K562 (cell line): Measurements from ENCODE around the gene BDH1. TPM values are rescaled to one million over a fixed set of nuclear protein-coding genes. Genes with fewer than 3 reads are reported as not detected.

ENCODE experiments used
- ATAC-seq: fragments of 200-7000 bp; cut with Tn5 transposase; 3 replicates; pipeline ENCODE4 v1.9.1; 2020; ENCODE audit warnings: moderate library complexity
- Bru-seq: library from RNA; stranded (reverse); fragments of 400-500 nt; gene quantifications from one replicate; lab custom pipeline; 2021; lab: Mats Ljungman, UMichigan
- BruChase-seq, 2 experiments: library from RNA; stranded (reverse); fragments of 400-500 nt; gene quantifications; one replicate each; lab custom pipeline; 2021; lab: Mats Ljungman, UMichigan
- BruUV-seq: library from RNA; stranded (reverse); fragments of 400-500 nt; replicated peaks from 2 replicates; lab custom pipeline; 2021; lab: Mats Ljungman, UMichigan
- CTCF ChIA-PET: fragments of 300-600 bp; formaldehyde crosslinking; extraction: SDS; loops from one replicate; lab custom pipeline; 2021; ENCODE audit warnings: low intra/inter-chr PET ratio; lab: Yijun Ruan, JAX
- POLR2A ChIA-PET: fragments of 300-600, 350-650 bp; sonication (Branson Sonifier 250); formaldehyde crosslinking; extraction: SDS; loops from one replicate; lab custom pipeline; 2021; ENCODE audit warnings: antibody characterized with exemption, inconsistent platforms; lab: Yijun Ruan, JAX
- DNase-seq, 4 experiments: peaks; one replicate each; pipeline versions ENCODE4 v3.0.0 to v3.0.0-alpha.2; 2011 to 2018; ENCODE audit warnings: low spot score in 3 of 4, mixed read lengths in 3 of 4; ENCODE audit errors: extremely low read depth in 1 of 4
- FAIRE-seq: peaks from 2 replicates; lab custom pipeline; 2011; peaks lifted over from hg19 to GRCh38; lab: Jason Lieb, UNC
- H2AFZ ChIP-seq: 2 replicates; pipeline ENCODE4 v1.6.0; 2011; ENCODE audit warnings: low read depth, low read length, control low read depth, inconsistent platforms
- H3K27ac ChIP-seq: fragments of 200-600 bp; 3 replicates; pipeline ENCODE4 v1.8.0; 2011; ENCODE audit warnings: low read depth, mild to moderate bottlenecking, control low read depth, inconsistent platforms, low read length, moderate library complexity, mixed read lengths; ENCODE audit errors: extremely low read depth
- H3K27me3 ChIP-seq, 2 experiments: fragments of 300-600 bp in 1 of 2; 2 replicates in 1 of 2; 3 replicates in 1 of 2; pipeline versions ENCODE4 v1.6.0 to v1.8.0; 2011; ENCODE audit warnings: inconsistent platforms in 2 of 2, low read length in 2 of 2, mild to moderate bottlenecking in 1 of 2, mixed read lengths in 1 of 2, moderate library complexity in 1 of 2; ENCODE audit not compliant: control insufficient read depth in 2 of 2, insufficient read depth in 2 of 2
- H3K36me3 ChIP-seq: fragments of 300-600 bp; 3 replicates; pipeline ENCODE4 v1.8.0; 2011; ENCODE audit warnings: mild to moderate bottlenecking, low read length, inconsistent platforms; ENCODE audit not compliant: control insufficient read depth, insufficient read depth
- H3K4me1 ChIP-seq, 2 experiments: fragments of 200-600 bp in 1 of 2; replicated peaks in 1 of 2; 2 replicates in 1 of 2; 3 replicates in 1 of 2; pipeline versions ENCODE4 v1.5.1 to v1.8.0; 2011; ENCODE audit warnings: inconsistent platforms in 2 of 2, low read length in 2 of 2, mild to moderate bottlenecking in 1 of 2, mixed read lengths in 1 of 2, moderate library complexity in 1 of 2; ENCODE audit not compliant: control insufficient read depth in 2 of 2, insufficient read depth in 2 of 2
- H3K4me2 ChIP-seq: 2 replicates; pipeline ENCODE4 v1.6.1; 2011; ENCODE audit warnings: low read length, control low read depth, inconsistent platforms, mixed read lengths; ENCODE audit not compliant: insufficient read depth
- H3K4me3 ChIP-seq: fragments of 200-600 bp; sonication (generic), shearing (Covaris generic); 2 replicates; pipeline ENCODE4 v1.5.1; 2016; ENCODE audit warnings: control low read depth, inconsistent platforms
- H3K79me2 ChIP-seq: fragments of 200-600 bp; 3 replicates; pipeline ENCODE4 v1.8.0; 2011; ENCODE audit warnings: low read length, inconsistent platforms; ENCODE audit not compliant: control insufficient read depth, insufficient read depth
- H3K9ac ChIP-seq, 2 experiments: 2 replicates each; pipeline versions ENCODE4 v1.6.0 to v1.6.1; 2011; ENCODE audit warnings: low read depth in 2 of 2, low read length in 2 of 2, control low read depth in 1 of 2, inconsistent platforms in 1 of 2, mild to moderate bottlenecking in 1 of 2, mixed read lengths in 1 of 2; ENCODE audit not compliant: insufficient read depth in 1 of 2
- H3K9me1 ChIP-seq: one replicate; pipeline ENCODE4 v1.6.0; 2011; ENCODE audit warnings: inconsistent platforms, mild to moderate bottlenecking, low read length, moderate library complexity; ENCODE audit not compliant: control insufficient read depth, insufficient read depth
- H3K9me3 ChIP-seq: replicated peaks from 2 replicates; pipeline ENCODE4 v1.5.1; 2011; ENCODE audit warnings: low read depth, low read length, inconsistent platforms; ENCODE audit not compliant: control insufficient read depth, insufficient read depth
- H4K20me1 ChIP-seq: replicated peaks from 2 replicates; pipeline ENCODE4 v1.6.1; 2011; ENCODE audit warnings: low read length, inconsistent platforms, mixed read lengths; ENCODE audit not compliant: control insufficient read depth, insufficient read depth
- MAFG ChIP-seq: fragments of 450-650 bp; conservative IDR thresholded peaks from 2 replicates; pipeline ENCODE4 v1.6.1; 2016; ENCODE audit warnings: missing genetic modification characterization, missing compliant biosample characterization
- TCF7 ChIP-seq: sonication (generic); IDR thresholded peaks from 2 replicates; pipeline ENCODE4 v1.6.1; 2016; ENCODE audit warnings: antibody characterized with exemption, borderline replicate concordance
- TEAD1 ChIP-seq, 2 experiments: fragments of 450-650 bp in 1 of 2; sonication (generic) in 1 of 2; formaldehyde crosslinking; IDR thresholded peaks; 2 replicates each; pipeline versions ENCODE4 v1.4.0 to v1.8.0; 2020 to 2022; ENCODE audit warnings: mild to moderate bottlenecking in 2 of 2, missing genetic modification reagents in 1 of 2
- WHSC1 ChIP-seq: IDR thresholded peaks from one replicate; pipeline ENCODE4 v1.6.1; 2012; ENCODE audit warnings: low read length, control low read depth, inconsistent platforms
- XRCC5 ChIP-seq: fragments of 200-400 bp; formaldehyde crosslinking; IDR thresholded peaks from 2 replicates; pipeline ENCODE4 v1.6.1; 2017; ENCODE audit warnings: low read depth, mild to moderate bottlenecking, low read length
- ZNF830 ChIP-seq: fragments of 250-450 bp; sonication (Bioruptor Pico); IDR thresholded peaks from 2 replicates; pipeline ENCODE4 v1.5.0; 2021; ENCODE audit warnings: mild to moderate bottlenecking
- WGBS: fragments of 100-300 bp; shearing (Covaris generic); methylation state at CpG from one replicate; pipeline ENCODE4 v1.1.6; 2016; ENCODE audit warnings: low coverage, mixed read lengths; ENCODE audit not compliant: insufficient coverage; ENCODE audit errors: missing lambda C conversion rate; 5-methylcytosine and 5-hydroxymethylcytosine counted together
- in situ Hi-C: fragments of 300-500 bp; cut with MboI; formaldehyde crosslinking; loops from 4 replicates; pipeline ENCODE4 v1.15.0; 2018; ENCODE audit warnings: inconsistent platforms, mixed read lengths
- intact Hi-C: fragments of 100-400 bp; cut with micrococcal nuclease; formaldehyde crosslinking; loops from 2 replicates; pipeline ENCODE4 v1.14.2; 2022
- long read RNA-seq, 3 experiments: library from polyadenylated mRNA in 2 of 3; library from RNA in 1 of 3; unstranded in 2 of 3; stranded (forward) in 1 of 3; transcript quantifications; one replicate each; pipeline ENCODE4 v2.0.0, GENCODE V29; 2019 to 2022
- polyA minus RNA-seq, 3 experiments: library from RNA; depleted of rRNA, polyadenylated mRNA; stranded (reverse); fragments of >200 nt; gene quantifications; 2 replicates each; pipeline ENCODE4 v1.2.3, GENCODE V29; 2011
- polyA plus RNA-seq, 8 experiments: library from polyadenylated mRNA; depleted of rRNA in 4 of 8; stranded (reverse) in 5 of 8; unstranded in 3 of 8; fragments of >200 nt; fragmentation: Nextera tagmentation in 2 of 8; fragmentation: Illumina TruSeq in 1 of 8; extraction: Ambion mirVana in 2 of 8; extraction: Trizol in 1 of 8; gene quantifications; 2 replicates each; pipeline versions ENCODE4 v1.2.1 to v1.2.3, GENCODE V29; 2011 to 2014; ENCODE audit warnings: inconsistent platforms in 1 of 8, missing spikeins in 1 of 8
- total RNA-seq, 7 experiments: library from RNA; depleted of rRNA in 6 of 7; stranded (reverse); fragments of >200 nt in 6 of 7; fragmentation: Illumina TruSeq in 2 of 7; extraction: Trizol in 2 of 7; gene quantifications; 2 replicates each; pipeline versions ENCODE4 v1.2.1 to v1.2.3, GENCODE V29; 2011 to 2021; ENCODE audit warnings: low replicate concordance in 1 of 7
- TF ChIP-seq, protein P1 (sequence below), 2 experiments: fragments of 450-650 bp; formaldehyde crosslinking in 1 of 2; IDR thresholded peaks; 2 replicates each; pipeline versions ENCODE4 v1.4.0 to v1.6.1; 2014 to 2020; ENCODE audit warnings: mild to moderate bottlenecking in 2 of 2, borderline replicate concordance in 1 of 2, low read depth in 1 of 2

Gene BDH1
- total RNA-seq (2011; cell fraction: chromatin; rRNA removed; ENCODE audit: low replicate concordance) = 0.60 and 1.0 TPM in 2 replicates
- total RNA-seq (2011; cell fraction: nucleolus; rRNA removed) = 0.26 and 0.33 TPM in 2 replicates
- 0.44 and 1.4 TPM in 2 replicates for total RNA-seq (2011; cell fraction: nucleoplasm; rRNA removed)
- total RNA-seq (2014; rRNA removed) (0.29 TPM in 1 of 2 replicates, not detected in the other), total RNA-seq (2014; rRNA removed; fragmentation: Illumina TruSeq; extraction: Trizol) (0.11 TPM in 1 of 2 replicates, not detected in the other), total RNA-seq (2015; rRNA removed; fragmentation: Illumina TruSeq; extraction: Trizol) (0.04 TPM in 1 of 2 replicates, not detected in the other), total RNA-seq (2021) (0.11 and 0.27 TPM in 2 replicates), polyA plus RNA-seq (2011; rRNA removed) (0.03 and 0.32 TPM in 2 replicates), polyA plus RNA-seq (2014; fragmentation: Illumina TruSeq; extraction: Trizol) (0.19 TPM in 1 of 2 replicates, not detected in the other), polyA plus RNA-seq (2014; fragmentation: Nextera tagmentation; extraction: Ambion mirVana) (under 1 TPM; 0.13 to 0.89 TPM), polyA plus RNA-seq (2014; rRNA removed) (0.07 and 0.69 TPM in 2 replicates), polyA minus RNA-seq (2011; rRNA and poly(A)+ RNA removed) (0.21 TPM in 1 of 2 replicates, not detected in the other), Bru-seq, nascent RNA (percentile 11 among the genes with signal in this experiment), BruChase-seq, experiment 1, labeled RNA remaining after a 2-hour chase (percentile 8 among the genes with signal in this experiment), BruChase-seq, experiment 2, labeled RNA remaining after a 6-hour chase (percentile 14 among the genes with signal in this experiment)
- 0.06 and 0.22 TPM in 2 replicates for polyA plus RNA-seq (2011; cell fraction: cytosol; rRNA removed)
- 0.38 and 0.94 TPM in 2 replicates for polyA plus RNA-seq (2011; cell fraction: nucleus; rRNA removed)
- polyA plus RNA-seq (2012) = 0.36 and 0.76 TPM in 2 replicates
- not detected in 2 replicates for polyA minus RNA-seq (2011; cell fraction: cytosol; rRNA and poly(A)+ RNA removed)
- 0.11 and 0.13 TPM in 2 replicates for polyA minus RNA-seq (2011; cell fraction: nucleus; rRNA and poly(A)+ RNA removed)
- long read RNA-seq, experiment 1, partial matches to known transcripts = 0 of 1 reads
- long read RNA-seq, experiment 1, other reads (novel, unspliced or antisense) = 1 of 1 reads
- long read RNA-seq, experiment 2 = 0 reads
- long read RNA-seq, experiment 3 = 0 reads

- H4K20me1 ChIP-seq = no peaks in the 10 kb centered on the region
- no peak within 1 kb of the TSS for H3K9ac ChIP-seq
- ChIA-PET CTCF (interaction anchor here (0.6 kb wide), 1 partner anchor 12 kb away, joined by 3 read pairs; no protein-coding TSS in a partner anchor), POLR2A (interaction anchor here (0.6 kb wide), 1 partner anchor 115 kb away, joined by 3 read pairs; no protein-coding TSS in a partner anchor)
- no peak within 1 kb of the TSS for H3K27ac ChIP-seq
- H3K4me3 ChIP-seq = no peak within 1 kb of the TSS
- no peak within 1 kb of the TSS for H2AFZ ChIP-seq
- ATAC-seq = no peak
- in situ Hi-C loops (no loop called here), intact Hi-C loops (no loop called here)
- H3K27me3 ChIP-seq = peaks cover 8 to 11% of the 10 kb centered on the region in 2 experiments; a peak in 4 of 5 replicates
- no peaks in the 10 kb centered on the region for H3K79me2 ChIP-seq
- peak within 1 kb of the TSS; percentile 36; the same call in 1 of the 2 replicates for H3K4me2 ChIP-seq
- no peak for DNase-seq
- no peak for FAIRE-seq
- peaks cover 0 to 19% of the 10 kb centered on the region in 2 experiments; a peak in 2 of 5 replicates for H3K4me1 ChIP-seq
- no peaks in the 10 kb centered on the region for H3K36me3 ChIP-seq
- BruUV-seq = no TSS peak
- 78% methylated on average over 52 of the region's 96 CpGs for WGBS
- no peaks in the 10 kb centered on the region for H3K9me1 ChIP-seq
- H3K9me3 ChIP-seq = no peaks in the 10 kb centered on the region
- TF ChIP-seq ZNF830 (CRISPR knock-in tag) (no peak), MAFG (no peak), TCF7 (no peak), TEAD1 (CRISPR knock-in tag; IDR thresholded peaks at IDR 0.05) (no peak), WHSC1 (no peak), XRCC5 (no peak)
- TF ChIP-seq, protein P1, sequence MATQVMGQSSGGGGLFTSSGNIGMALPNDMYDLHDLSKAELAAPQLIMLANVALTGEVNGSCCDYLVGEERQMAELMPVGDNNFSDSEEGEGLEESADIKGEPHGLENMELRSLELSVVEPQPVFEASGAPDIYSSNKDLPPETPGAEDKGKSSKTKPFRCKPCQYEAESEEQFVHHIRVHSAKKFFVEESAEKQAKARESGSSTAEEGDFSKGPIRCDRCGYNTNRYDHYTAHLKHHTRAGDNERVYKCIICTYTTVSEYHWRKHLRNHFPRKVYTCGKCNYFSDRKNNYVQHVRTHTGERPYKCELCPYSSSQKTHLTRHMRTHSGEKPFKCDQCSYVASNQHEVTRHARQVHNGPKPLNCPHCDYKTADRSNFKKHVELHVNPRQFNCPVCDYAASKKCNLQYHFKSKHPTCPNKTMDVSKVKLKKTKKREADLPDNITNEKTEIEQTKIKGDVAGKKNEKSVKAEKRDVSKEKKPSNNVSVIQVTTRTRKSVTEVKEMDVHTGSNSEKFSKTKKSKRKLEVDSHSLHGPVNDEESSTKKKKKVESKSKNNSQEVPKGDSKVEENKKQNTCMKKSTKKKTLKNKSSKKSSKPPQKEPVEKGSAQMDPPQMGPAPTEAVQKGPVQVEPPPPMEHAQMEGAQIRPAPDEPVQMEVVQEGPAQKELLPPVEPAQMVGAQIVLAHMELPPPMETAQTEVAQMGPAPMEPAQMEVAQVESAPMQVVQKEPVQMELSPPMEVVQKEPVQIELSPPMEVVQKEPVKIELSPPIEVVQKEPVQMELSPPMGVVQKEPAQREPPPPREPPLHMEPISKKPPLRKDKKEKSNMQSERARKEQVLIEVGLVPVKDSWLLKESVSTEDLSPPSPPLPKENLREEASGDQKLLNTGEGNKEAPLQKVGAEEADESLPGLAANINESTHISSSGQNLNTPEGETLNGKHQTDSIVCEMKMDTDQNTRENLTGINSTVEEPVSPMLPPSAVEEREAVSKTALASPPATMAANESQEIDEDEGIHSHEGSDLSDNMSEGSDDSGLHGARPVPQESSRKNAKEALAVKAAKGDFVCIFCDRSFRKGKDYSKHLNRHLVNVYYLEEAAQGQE (IDR thresholded peaks at IDR 0.05; ENCODE audit: borderline replicate concordance) = no peak
- TF ChIP-seq, protein P1 (CRISPR knock-in tag; IDR thresholded peaks at IDR 0.05; ENCODE audit: low read depth) = no peak
Observed at GRCh38 chr3:197555281-197556261, at the start of gene BDH1. Gene BDH1 (minus strand): TSS chr3:197555968. CDS start chr3:197546443, 9,525 bp downstream.
